OCI-LY7 (cell line): Measurements from ENCODE around the gene CSPG4.

ENCODE experiments used
- EZH2phosphoT487 ChIP-seq: fragments of 200-600 bp; sonication (generic); IDR thresholded peaks from 2 replicates; pipeline ENCODE4 v1.6.1; 2018; ENCODE audit warnings: low read depth, borderline replicate concordance, mild to moderate bottlenecking, mixed run types, antibody characterized with exemption, low read length, moderate library complexity, mixed read lengths
- TF ChIP-seq, protein P1 (sequence below): fragments of 200-600 bp; sonication (generic); conservative IDR thresholded peaks from 2 replicates; pipeline ENCODE4 v1.5.1; 2014; ENCODE audit warnings: mild to moderate bottlenecking, antibody characterized with exemption, low read length, moderate library complexity, mixed read lengths

DNA sequence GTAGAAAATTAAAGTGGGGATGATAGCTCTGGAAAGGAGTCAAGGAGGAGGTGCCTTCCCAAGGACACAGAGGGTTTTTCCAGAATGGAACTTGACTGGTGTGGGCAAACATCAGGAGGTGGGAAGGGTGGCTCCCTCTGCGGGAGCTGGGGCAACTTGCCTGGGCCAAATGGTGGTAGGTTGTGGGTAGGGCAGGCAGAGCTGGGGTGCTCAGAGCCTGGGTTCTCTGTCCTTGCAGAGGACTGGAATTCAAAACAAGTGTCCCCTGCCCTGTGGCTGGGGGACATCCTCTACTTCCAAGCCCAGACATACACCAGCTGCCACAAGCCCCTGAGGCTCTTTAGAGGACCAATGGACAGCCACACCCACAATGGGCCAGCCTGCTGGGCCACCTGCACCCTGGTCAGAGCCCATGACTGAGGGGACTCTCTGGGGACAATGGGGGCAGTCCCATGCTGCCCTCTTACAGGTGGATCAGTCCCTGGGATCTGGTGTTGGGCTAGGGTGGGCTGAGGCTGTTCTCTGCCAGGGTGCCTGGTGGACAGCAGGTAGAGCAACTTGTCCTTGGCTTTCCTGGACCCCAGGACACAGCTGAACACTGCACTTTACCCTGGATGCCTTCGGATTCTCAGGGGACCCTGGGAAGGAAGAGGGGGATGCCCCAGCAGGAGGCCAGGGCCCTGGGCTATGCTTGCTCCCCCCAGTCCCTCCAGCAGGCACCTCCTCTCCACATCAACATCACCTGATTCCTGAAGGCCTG, 38.6 kb upstream of the CSPG4 start:
- TF ChIP-seq, protein P1, sequence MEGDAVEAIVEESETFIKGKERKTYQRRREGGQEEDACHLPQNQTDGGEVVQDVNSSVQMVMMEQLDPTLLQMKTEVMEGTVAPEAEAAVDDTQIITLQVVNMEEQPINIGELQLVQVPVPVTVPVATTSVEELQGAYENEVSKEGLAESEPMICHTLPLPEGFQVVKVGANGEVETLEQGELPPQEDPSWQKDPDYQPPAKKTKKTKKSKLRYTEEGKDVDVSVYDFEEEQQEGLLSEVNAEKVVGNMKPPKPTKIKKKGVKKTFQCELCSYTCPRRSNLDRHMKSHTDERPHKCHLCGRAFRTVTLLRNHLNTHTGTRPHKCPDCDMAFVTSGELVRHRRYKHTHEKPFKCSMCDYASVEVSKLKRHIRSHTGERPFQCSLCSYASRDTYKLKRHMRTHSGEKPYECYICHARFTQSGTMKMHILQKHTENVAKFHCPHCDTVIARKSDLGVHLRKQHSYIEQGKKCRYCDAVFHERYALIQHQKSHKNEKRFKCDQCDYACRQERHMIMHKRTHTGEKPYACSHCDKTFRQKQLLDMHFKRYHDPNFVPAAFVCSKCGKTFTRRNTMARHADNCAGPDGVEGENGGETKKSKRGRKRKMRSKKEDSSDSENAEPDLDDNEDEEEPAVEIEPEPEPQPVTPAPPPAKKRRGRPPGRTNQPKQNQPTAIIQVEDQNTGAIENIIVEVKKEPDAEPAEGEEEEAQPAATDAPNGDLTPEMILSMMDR: no peak
- TF ChIP-seq EZH2phosphoT487: no peak
